HG03558 (cell line): Measurements from ENCODE around the gene ZDHHC13.

Source experiments
- ATAC-seq: cut with Tn5 transposase; IDR thresholded peaks from one replicate; pipeline ENCODE4 v1.9.1; 2021; ENCODE audit warnings: moderate number of reproducible peaks; ENCODE audit not compliant: unreplicated experiment; ENCODE audit errors: extremely low read depth

ZDHHC13 gene

GRCh38 chr11:19163617-19164016 is 46.6 kb downstream of the ZDHHC13 start:
- no peak for ATAC-seq

GRCh38 chr11:19164230-19164855 is 47.4 kb downstream of the ZDHHC13 start:
- ATAC-seq = no peak

GRCh38 chr11:19164881-19165280 is 47.9 kb downstream of the ZDHHC13 start:
- ATAC-seq = no peak

GRCh38 chr11:19168090-19168489 is 51.1 kb downstream of the ZDHHC13 start:
- no peak for ATAC-seq

- ATAC-seq = no peak
Measured at GRCh38 chr11:19173004-19173689, 56.2 kb downstream of the ZDHHC13 start.

GRCh38 chr11:19173964-19174638 is 57.1 kb downstream of the ZDHHC13 start:
- no peak for ATAC-seq

GRCh38 chr11:19176629-19177186 is 59.7 kb downstream of the ZDHHC13 start:
- no peak for ATAC-seq

- no peak for ATAC-seq
Measured at GRCh38 chr11:19181531-19182261, 64.7 kb downstream of the ZDHHC13 start.

GRCh38 chr11:19183646-19184045 is 66.7 kb downstream of the ZDHHC13 start:
- no peak for ATAC-seq

GRCh38 chr11:19185036-19185435 is 68.1 kb downstream of the ZDHHC13 start:
- ATAC-seq = no peak

- ATAC-seq = no peak
Measured at GRCh38 chr11:19185516-19186052, 68.6 kb downstream of the ZDHHC13 start.

- no peak for ATAC-seq
Measured at GRCh38 chr11:19187114-19187832, 70.3 kb downstream of the ZDHHC13 start.

GRCh38 chr11:19187833-19188258 is 70.9 kb downstream of the ZDHHC13 start:
- no peak for ATAC-seq

GRCh38 chr11:19191530-19192169 is 74.7 kb downstream of the ZDHHC13 start:
- ATAC-seq = no peak

- ATAC-seq = no peak
Measured at GRCh38 chr11:19193916-19194315, 76.9 kb downstream of the ZDHHC13 start.

GRCh38 chr11:19194620-19195308 is 77.8 kb downstream of the ZDHHC13 start:
- ATAC-seq = no peak

- ATAC-seq = no peak
Measured at GRCh38 chr11:19196432-19196831, 79.5 kb downstream of the ZDHHC13 start.

- no peak for ATAC-seq
Measured at GRCh38 chr11:19199048-19199447, 82.1 kb downstream of the ZDHHC13 start.

- ATAC-seq = no peak
Measured at GRCh38 chr11:19199771-19200170, 82.8 kb downstream of the ZDHHC13 start.
